HG03045 (cell line): ENCODE results near the gene GPATCH2L.

Experiments used
- ATAC-seq: cut with Tn5 transposase; IDR thresholded peaks from one replicate; pipeline ENCODE4 v1.9.1; 2021; ENCODE audit warnings: mild to moderate bottlenecking, moderate library complexity; ENCODE audit not compliant: unreplicated experiment

The GPATCH2L gene

DNA sequence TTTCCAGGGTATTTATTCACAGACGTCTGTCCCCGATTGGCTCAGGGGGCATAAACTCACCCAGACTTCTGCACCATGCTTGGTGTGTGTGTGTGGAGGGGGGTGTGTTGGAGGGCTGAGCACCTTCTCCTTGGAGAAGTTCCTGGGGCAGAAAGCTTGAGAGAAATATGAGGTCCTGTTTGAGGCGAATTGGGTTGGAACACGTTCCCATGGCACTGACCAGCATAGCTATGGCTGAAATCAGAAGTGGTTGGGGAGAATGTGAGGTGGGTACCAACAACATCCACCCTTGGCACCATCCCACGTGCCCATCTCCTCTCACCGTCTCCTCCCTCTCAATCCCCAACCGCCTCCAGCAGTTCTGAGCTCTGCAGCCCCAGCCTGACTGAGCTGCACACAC lies 16.0 kb upstream of the GPATCH2L start:
- ATAC-seq: no peak

GRCh38 chr14:76136476-76137110 lies 15.1 kb upstream of the GPATCH2L start:
- no peak for ATAC-seq

GRCh38 chr14:76138119-76138757 lies 13.5 kb upstream of the GPATCH2L start:
- no peak for ATAC-seq

DNA sequence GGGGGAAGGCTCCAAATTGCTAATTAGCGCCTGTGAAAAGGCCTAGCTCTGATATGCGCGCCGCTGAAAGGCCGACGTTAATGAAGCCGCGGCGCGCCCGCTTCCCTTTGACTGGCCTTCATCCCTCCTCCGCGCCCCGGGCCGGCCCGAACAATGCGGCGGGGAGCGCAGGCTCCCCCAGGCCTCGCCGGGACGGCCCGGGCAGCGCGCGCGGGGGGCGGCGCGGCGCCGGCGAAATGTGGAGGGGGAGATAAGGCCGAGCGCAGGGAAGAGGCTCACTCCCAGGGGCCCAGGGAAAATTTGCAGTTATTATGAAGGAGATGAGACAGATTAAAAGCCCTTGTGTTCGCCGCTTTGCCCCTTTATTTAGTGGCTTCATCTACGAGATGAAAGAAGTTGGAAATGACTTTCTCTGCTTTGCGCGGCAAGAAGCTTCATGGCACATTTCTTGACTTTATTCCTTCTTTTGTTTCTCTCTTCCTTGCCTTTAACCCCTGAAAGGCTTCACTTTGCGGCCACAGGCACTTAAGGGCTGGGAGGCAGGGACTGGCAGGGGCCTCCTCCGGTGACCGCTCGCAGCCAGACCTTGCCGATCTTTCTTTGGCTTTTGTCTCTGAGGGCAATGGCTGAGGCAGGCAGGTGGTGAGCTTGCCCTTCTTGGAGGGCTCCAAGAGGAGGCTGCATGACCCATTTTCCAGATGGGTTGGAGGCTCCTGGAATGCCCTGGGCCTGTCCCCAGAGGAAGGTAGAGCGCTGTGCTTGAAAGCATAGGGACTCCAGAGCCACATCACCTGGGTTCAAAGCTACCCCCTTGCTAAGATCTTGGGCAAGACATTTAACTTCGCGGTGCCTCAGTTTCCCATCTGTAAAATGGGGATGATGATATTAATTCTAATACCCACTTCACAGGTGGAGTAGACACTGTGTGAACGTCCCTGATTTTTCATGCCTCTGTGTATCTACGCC lies 12.7 kb upstream of the GPATCH2L start:
- no peak for ATAC-seq

- ATAC-seq: no peak
Measured at GRCh38 chr14:76143642-76144041, 8.1 kb upstream of the GPATCH2L start.

GRCh38 chr14:76146976-76147375 lies 4.7 kb upstream of the GPATCH2L start:
- no peak for ATAC-seq

DNA sequence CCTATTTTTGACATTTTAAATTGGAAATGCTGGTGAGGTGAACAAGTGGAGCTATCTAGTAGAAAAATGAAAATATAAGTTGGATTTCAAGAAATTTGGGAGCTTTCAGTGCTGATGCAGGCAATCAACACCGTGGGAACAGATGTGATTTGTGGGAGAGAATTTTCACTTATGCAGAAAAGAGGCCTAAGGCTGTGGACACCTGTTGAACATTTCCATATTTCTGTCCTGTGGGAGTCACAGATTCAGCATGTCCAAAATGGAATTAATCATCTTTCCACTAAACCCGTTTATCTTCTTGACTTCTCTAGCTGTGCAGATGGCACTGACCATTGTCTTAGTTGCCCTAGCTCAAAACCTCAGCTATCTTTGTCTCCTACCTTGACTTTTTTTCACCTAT lies 2.5 kb upstream of the GPATCH2L start:
- no peak for ATAC-seq

- ATAC-seq: peak; percentile 67
Measured at GRCh38 chr14:76152333-76152681, 585 bp downstream of the GPATCH2L start.

DNA sequence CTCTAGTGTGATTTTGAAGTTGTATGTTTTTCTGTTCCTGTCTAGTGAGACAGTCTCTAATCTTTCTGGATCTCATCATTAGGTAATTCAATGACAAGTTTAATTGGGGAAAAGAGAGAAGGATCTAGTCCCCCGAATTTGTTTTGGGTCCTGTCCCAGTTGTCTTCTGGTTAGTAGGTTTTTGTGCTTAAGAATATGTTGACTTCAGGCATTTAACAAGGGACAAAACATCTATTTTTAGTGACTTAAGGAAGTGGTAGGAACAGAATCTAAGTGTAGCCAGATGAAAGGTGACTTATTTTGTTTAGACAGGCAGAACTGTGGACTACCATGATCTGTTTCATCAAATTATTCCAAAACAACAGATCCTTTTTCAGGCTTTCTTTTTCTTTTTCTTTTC lies 2.2 kb downstream of the GPATCH2L start:
- ATAC-seq: no peak

GRCh38 chr14:76154539-76155126 lies 2.9 kb downstream of the GPATCH2L start:
- no peak for ATAC-seq

GRCh38 chr14:76163668-76164363 lies 12.1 kb downstream of the GPATCH2L start:
- ATAC-seq: no peak

DNA sequence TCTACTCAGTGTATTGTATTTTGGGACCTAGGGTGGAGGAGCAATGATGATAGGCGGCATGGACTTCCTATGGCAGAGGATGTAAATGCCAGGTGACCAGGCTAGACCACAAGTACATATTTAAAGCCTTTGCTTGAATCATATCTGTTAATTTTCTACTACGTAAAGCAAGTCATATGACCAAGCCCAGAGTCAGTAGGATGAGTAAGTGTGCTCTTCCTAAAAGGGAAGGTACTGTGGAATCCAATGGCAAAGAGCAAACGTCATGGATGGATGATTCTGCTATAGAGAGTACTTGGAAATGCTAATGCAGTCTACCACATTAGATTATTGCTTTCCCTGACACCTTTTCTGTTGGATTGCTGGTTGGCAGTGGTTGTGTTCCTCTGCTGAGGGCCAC lies 16.8 kb downstream of the GPATCH2L start:
- no peak for ATAC-seq

- ATAC-seq: no peak
Measured at GRCh38 chr14:76169776-76170175, 18.1 kb downstream of the GPATCH2L start.

- ATAC-seq: no peak
Measured at GRCh38 chr14:76174982-76175381, 23.3 kb downstream of the GPATCH2L start.

DNA sequence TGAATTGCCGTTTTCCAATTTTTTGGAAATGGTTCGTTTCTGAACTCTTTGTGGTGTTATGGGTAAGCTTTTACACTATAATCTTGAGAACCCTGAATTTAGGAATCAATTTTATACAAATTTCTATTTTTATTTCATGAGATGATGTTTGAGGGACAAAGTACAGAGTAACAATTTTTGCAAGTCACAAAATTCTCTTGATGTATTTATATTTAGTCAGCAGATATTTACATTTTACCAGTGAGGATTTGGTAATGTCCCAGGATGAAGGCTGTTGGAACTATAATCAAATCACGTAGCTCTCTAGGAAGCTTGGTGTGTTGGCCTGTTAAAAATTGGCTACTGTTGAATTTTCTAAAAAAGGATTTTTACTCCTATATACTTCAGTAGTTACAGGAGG lies 24.2 kb downstream of the GPATCH2L start:
- ATAC-seq: no peak

- no peak for ATAC-seq
Measured at GRCh38 chr14:76181546-76181945, 29.8 kb downstream of the GPATCH2L start.

GRCh38 chr14:76186308-76187027 lies 34.7 kb downstream of the GPATCH2L start:
- peak; percentile 53 for ATAC-seq

GRCh38 chr14:76191297-76191696 lies 39.6 kb downstream of the GPATCH2L start:
- ATAC-seq: no peak

DNA sequence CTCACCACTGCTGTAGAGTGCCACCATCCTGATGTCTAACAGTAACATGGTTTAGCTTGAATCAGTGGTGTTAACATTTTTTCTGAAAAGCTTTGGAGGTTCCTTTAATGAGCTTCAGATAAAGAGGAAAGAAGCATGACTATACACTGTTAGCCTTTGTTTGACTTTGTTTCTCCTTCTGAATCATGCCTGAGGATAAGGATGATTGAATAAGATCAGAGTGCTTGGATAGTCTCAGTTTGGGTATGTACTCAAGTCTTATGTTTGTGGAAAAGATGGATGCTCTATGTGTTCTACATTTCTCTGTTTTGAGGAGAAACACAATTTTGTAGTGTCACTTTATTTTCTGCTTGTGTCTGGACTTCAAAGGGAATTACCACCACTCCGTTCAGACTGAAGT lies 42.0 kb downstream of the GPATCH2L start:
- ATAC-seq: no peak

DNA sequence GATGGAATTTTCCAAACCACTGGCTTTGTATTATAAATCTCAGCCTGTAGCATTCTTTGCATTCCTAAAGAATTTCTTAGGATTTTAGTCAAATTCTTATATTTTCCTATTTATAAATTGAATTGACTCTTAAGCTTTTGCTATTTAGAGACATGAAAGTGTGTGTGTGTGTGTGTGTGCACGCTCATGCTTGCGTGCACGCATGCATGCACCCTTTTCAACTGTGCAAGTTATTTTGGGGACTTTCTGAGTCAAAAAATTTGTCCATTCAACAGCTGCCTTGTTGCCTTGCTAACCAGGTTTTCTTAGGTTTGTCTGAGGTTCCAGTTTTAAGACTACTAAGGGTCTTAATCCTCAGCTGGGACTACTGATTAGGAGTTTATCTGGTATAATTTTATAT lies 42.6 kb downstream of the GPATCH2L start:
- no peak for ATAC-seq
